ENCODE measurements around the gene GGN. TPM values are rescaled to one million over a fixed set of nuclear protein-coding genes. Genes with fewer than 3 reads are reported as not detected.

GGN gene
- total RNA-seq, 1 donor from 2014 or later, result 0.74 TPM

- Mint-ChIP-seq H3K9me3 (ENCODE audit: unreplicated experiment) (no peaks in the 10 kb centered on the region), H3K27me3 (ENCODE audit: unreplicated experiment) (peaks cover 23% of the 10 kb centered on the region), H3K27ac (ENCODE audit: unreplicated experiment) (no peak overlapping the region), H3K4me1 (ENCODE audit: unreplicated experiment) (peaks cover 7% of the 10 kb centered on the region), H3K4me3 (ENCODE audit: unreplicated experiment) (no peak overlapping the region), H3K36me3 (ENCODE audit: low read depth, unreplicated experiment) (peaks cover 6% of the 10 kb centered on the region)
- TF ChIP-seq CTCF (IDR thresholded peaks at IDR 0.05; ENCODE audit: unreplicated experiment), result no peak
- DNase-seq (ENCODE audit: low spot score), result no peak
These were observed 28.4 kb downstream of the GGN start for GRCh38 chr19:38359242-38360021.

GRCh38 chr19:38358071-38358470 lies 29.8 kb downstream of the GGN start:
- Mint-ChIP-seq H3K9me3 (ENCODE audit: unreplicated experiment) (no peaks in the 10 kb centered on the region), H3K27me3 (ENCODE audit: unreplicated experiment) (peaks cover 21% of the 10 kb centered on the region), H3K4me1 (ENCODE audit: unreplicated experiment) (peaks cover 7% of the 10 kb centered on the region), H3K4me3 (ENCODE audit: unreplicated experiment) (no peak overlapping the region), H3K27ac (ENCODE audit: unreplicated experiment) (no peak overlapping the region), H3K36me3 (ENCODE audit: low read depth, unreplicated experiment) (peaks cover 6% of the 10 kb centered on the region)
- DNase-seq (ENCODE audit: low spot score), result no peak
- TF ChIP-seq CTCF (IDR thresholded peaks at IDR 0.05; ENCODE audit: unreplicated experiment), result no peak

- no peak for TF ChIP-seq CTCF (IDR thresholded peaks at IDR 0.05; ENCODE audit: unreplicated experiment)
- Mint-ChIP-seq H3K9me3 (ENCODE audit: unreplicated experiment) (no peaks in the 10 kb centered on the region), H3K36me3 (ENCODE audit: low read depth, unreplicated experiment) (peaks cover 6% of the 10 kb centered on the region), H3K4me1 (ENCODE audit: unreplicated experiment) (peaks cover 5% of the 10 kb centered on the region), H3K27me3 (ENCODE audit: unreplicated experiment) (peaks cover 19% of the 10 kb centered on the region), H3K27ac (ENCODE audit: unreplicated experiment) (no peak overlapping the region), H3K4me3 (ENCODE audit: unreplicated experiment) (no peak overlapping the region)
- no peak for DNase-seq (ENCODE audit: low spot score)
These were observed 31.8 kb downstream of the GGN start for GRCh38 chr19:38355728-38356725.

GRCh38 chr19:38352611-38353010 lies 35.2 kb downstream of the GGN start:
- H3K9me3 Mint-ChIP-seq (ENCODE audit: unreplicated experiment), result no peaks in the 10 kb centered on the region
- DNase-seq (ENCODE audit: low spot score), result no peak
- H3K27me3 Mint-ChIP-seq (ENCODE audit: unreplicated experiment), result peaks cover 7% of the 10 kb centered on the region
- no peaks in the 10 kb centered on the region for H3K4me1 Mint-ChIP-seq (ENCODE audit: unreplicated experiment)
- no peak for TF ChIP-seq CTCF (IDR thresholded peaks at IDR 0.05; ENCODE audit: unreplicated experiment)
- H3K36me3 Mint-ChIP-seq (ENCODE audit: low read depth, unreplicated experiment), result no peaks in the 10 kb centered on the region
- no peak overlapping the region for H3K4me3 Mint-ChIP-seq (ENCODE audit: unreplicated experiment)
- H3K27ac Mint-ChIP-seq (ENCODE audit: unreplicated experiment), result no peak overlapping the region
